Progenitor cell of endocrine pancreas (in vitro differentiated cells): Measurements from ENCODE around the gene UBAC2. TPM values are rescaled to one million over a fixed set of nuclear protein-coding genes. Genes with fewer than 3 reads are reported as not detected.

Experiments
- DNase-seq: peaks from one replicate; pipeline ENCODE4 v3.0.0; 2021; ENCODE audit warnings: low spot score; ENCODE audit not compliant: unreplicated experiment
- H3K27ac Mint-ChIP-seq: 2 replicates; pipeline ENCODE4 v1.8.0; 2021; ENCODE audit warnings: mild to moderate bottlenecking, moderate library complexity, mixed read lengths
- H3K27me3 Mint-ChIP-seq: 2 replicates; pipeline ENCODE4 v1.8.0; 2021; ENCODE audit warnings: mixed read lengths
- H3K36me3 Mint-ChIP-seq: 2 replicates; pipeline ENCODE4 v1.8.0; 2022; ENCODE audit warnings: mixed read lengths; ENCODE audit not compliant: insufficient read depth
- H3K4me1 Mint-ChIP-seq: 2 replicates; pipeline ENCODE4 v1.8.0; 2021; ENCODE audit warnings: low read depth, mixed read lengths
- H3K4me3 Mint-ChIP-seq: 2 replicates; pipeline ENCODE4 v1.8.0; 2021; ENCODE audit warnings: low read depth, mild to moderate bottlenecking, moderate library complexity, mixed read lengths
- H3K9me3 Mint-ChIP-seq: 2 replicates; pipeline ENCODE4 v1.8.0; 2021; ENCODE audit warnings: low read depth, mixed read lengths
- CTCF ChIP-seq: fragments of 200-600 bp; sonication (generic); IDR thresholded peaks from one replicate; pipeline ENCODE4 v1.5.0; 2021; ENCODE audit warnings: antibody characterized with exemption, mild to moderate bottlenecking; ENCODE audit not compliant: unreplicated experiment
- total RNA-seq: library from RNA; stranded (reverse); gene quantifications from 2 replicates; pipeline ENCODE4 v1.2.1, GENCODE V29; 2021

UBAC2 gene
- total RNA-seq, 1 donor from 2014 or later: 60.6 TPM

DNA sequence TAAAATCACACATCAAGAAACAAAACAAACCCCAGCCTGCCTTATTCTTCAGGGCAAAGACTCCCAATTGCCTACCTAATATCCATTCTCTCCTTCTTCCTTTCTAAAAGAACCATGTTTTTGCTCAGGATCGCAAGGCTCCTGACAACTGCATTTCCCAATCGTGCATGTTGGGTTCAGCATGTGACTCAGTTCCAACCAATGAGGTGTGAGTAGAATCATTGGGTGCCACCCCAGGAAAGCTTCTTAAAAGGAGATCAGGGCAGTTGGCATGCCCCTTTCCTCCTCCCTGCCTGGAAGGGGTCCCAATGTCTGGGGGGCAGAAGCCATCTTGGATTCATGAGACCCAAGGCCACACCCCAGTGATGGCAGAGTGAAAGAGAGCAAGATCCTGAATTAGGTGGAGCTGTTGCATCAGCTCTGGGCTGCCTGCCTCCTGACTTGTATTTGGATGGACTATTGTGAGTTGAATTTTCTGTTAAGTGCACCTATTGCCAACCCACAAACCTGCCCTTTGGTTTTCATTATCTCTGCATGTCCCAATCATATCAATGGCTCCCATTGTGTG is 26.0 kb upstream of the UBAC2 start:
- H3K4me1 Mint-ChIP-seq: no peaks in the 10 kb centered on the region
- H3K27me3 Mint-ChIP-seq: peaks cover 30% of the 10 kb centered on the region
- no peak overlapping the region for H3K4me3 Mint-ChIP-seq
- TF ChIP-seq CTCF: no peak
- H3K27ac Mint-ChIP-seq: no peak overlapping the region
- peaks cover 2% of the 10 kb centered on the region for H3K36me3 Mint-ChIP-seq
- no peak for DNase-seq
- H3K9me3 Mint-ChIP-seq: peaks cover 4% of the 10 kb centered on the region

- Mint-ChIP-seq H3K36me3 (no peaks in the 10 kb centered on the region), H3K9me3 (peaks cover 10% of the 10 kb centered on the region), H3K27ac (peak overlapping the region; percentile 20), H3K4me3 (no peak overlapping the region), H3K4me1 (no peaks in the 10 kb centered on the region), H3K27me3 (peaks cover 30% of the 10 kb centered on the region)
- DNase-seq: peak; percentile 71
- TF ChIP-seq CTCF: peak; percentile 87
Observed at GRCh38 chr13:99176309-99177276, 24.1 kb upstream of the UBAC2 start.

- Mint-ChIP-seq H3K9me3 (peaks cover 8% of the 10 kb centered on the region), H3K4me1 (no peaks in the 10 kb centered on the region), H3K27ac (no peak overlapping the region), H3K4me3 (no peak overlapping the region), H3K27me3 (peaks cover 28% of the 10 kb centered on the region), H3K36me3 (no peaks in the 10 kb centered on the region)
- DNase-seq: no peak
- TF ChIP-seq CTCF: no peak
Observed at GRCh38 chr13:99178636-99179035, 22.0 kb upstream of the UBAC2 start.

DNA sequence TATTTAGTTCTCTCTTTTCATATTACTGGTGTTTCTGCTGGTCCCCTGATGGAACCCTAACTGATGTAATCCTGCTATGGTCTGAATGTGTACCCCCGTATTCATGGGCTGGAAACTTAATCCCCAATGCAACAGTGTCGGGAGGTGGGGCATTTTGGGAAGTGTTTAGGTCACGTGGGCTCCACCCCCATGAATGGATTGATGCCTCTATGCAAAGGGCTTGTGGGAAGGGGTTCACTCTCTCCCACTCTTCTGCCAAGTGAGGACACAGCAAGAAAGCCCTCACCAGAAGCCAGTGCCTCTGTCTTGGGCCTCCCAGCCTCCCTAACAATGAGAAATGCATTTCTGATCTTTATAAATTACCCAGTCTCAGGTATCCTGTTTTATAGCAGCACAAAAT is 21.2 kb upstream of the UBAC2 start:
- no peak for DNase-seq
- no peak overlapping the region for H3K4me3 Mint-ChIP-seq
- H3K27ac Mint-ChIP-seq: no peak overlapping the region
- no peaks in the 10 kb centered on the region for H3K4me1 Mint-ChIP-seq
- peaks cover 26% of the 10 kb centered on the region for H3K27me3 Mint-ChIP-seq
- H3K36me3 Mint-ChIP-seq: no peaks in the 10 kb centered on the region
- H3K9me3 Mint-ChIP-seq: peaks cover 8% of the 10 kb centered on the region
- no peak for TF ChIP-seq CTCF

GRCh38 chr13:99182439-99182838 is 18.2 kb upstream of the UBAC2 start:
- H3K9me3 Mint-ChIP-seq: peaks cover 8% of the 10 kb centered on the region

More at GRCh38 chr13:99182439-99182838, 18.2 kb upstream of the UBAC2 start:
- H3K4me1 Mint-ChIP-seq: no peaks in the 10 kb centered on the region
- H3K36me3 Mint-ChIP-seq: no peaks in the 10 kb centered on the region
- H3K4me3 Mint-ChIP-seq: no peak overlapping the region
- DNase-seq: no peak
- peaks cover 10% of the 10 kb centered on the region for H3K27me3 Mint-ChIP-seq
- no peak for TF ChIP-seq CTCF
- H3K27ac Mint-ChIP-seq: no peak overlapping the region
